Right ventricle myocardium inferior (tissue), 1 donor: Measurements from ENCODE around the gene DTNBP1. TPM values are rescaled to one million over a fixed set of nuclear protein-coding genes. Genes with fewer than 3 reads are reported as not detected.
A peak's percentile ranks its signal among the peaks of the same experiment; 100 is the strongest.

Source experiments
- ATAC-seq: fragments of 200-7000 bp; cut with Tn5 transposase; one replicate; pipeline ENCODE4 v1.9.1; 2020; ENCODE audit warnings: mild to moderate bottlenecking, moderate library complexity
- DNase-seq: peaks from one replicate; pipeline ENCODE4 v3.0.0; 2021; ENCODE audit errors: missing footprints
- intact Hi-C: fragments of 100-400 bp; cut with DNase I; formaldehyde crosslinking; loops from one replicate; pipeline ENCODE4 v1.11.0; 2022
- total RNA-seq: library from RNA; stranded (reverse); fragmentation: NEBNext Ultra II Directional; extraction: Animal tissue kit (Norgen Biotek cat#: 25700); gene quantifications from one replicate; pipeline ENCODE4 v1.2.1, GENCODE V29; 2021
- donor health status: DM: no; HTN: yes; CAD: no; lungs with severe emphysema.

Gene DTNBP1
- total RNA-seq, 1 donor from 2014 or later, result 21.0 TPM

- intact Hi-C loops, result loop anchor here (5.0 to 10.0 kb wide), 2 partner anchors 38 to 80 kb away; no protein-coding TSS in a partner anchor
- no peak for DNase-seq
- no peak for ATAC-seq
Observed at GRCh38 chr6:15484821-15485220, 178.0 kb downstream of the DTNBP1 start.

- DNase-seq (no peak), ATAC-seq (no peak)
- intact Hi-C loops, result loop anchor here (10.0 kb wide), 1 partner anchor 79 kb away; no protein-coding TSS in a partner anchor
Observed at GRCh38 chr6:15484140-15484539, 178.7 kb downstream of the DTNBP1 start.

- intact Hi-C loops, result loop anchor here (10.0 kb wide), 1 partner anchor 78 kb away; no protein-coding TSS in a partner anchor
- DNase-seq (no peak), ATAC-seq (no peak)
Observed at GRCh38 chr6:15483060-15483459, 179.8 kb downstream of the DTNBP1 start.

- DNase-seq, result no peak
- ATAC-seq, result no peak
- intact Hi-C loops, result loop anchor here (10.0 kb wide), 1 partner anchor 77 kb away; no protein-coding TSS in a partner anchor
Observed at GRCh38 chr6:15481390-15482291, 181.2 kb downstream of the DTNBP1 start.

- intact Hi-C loops, result loop anchor here (10.0 kb wide), 1 partner anchor 76 kb away; no protein-coding TSS in a partner anchor
- DNase-seq, result no peak
- no peak for ATAC-seq
Observed at GRCh38 chr6:15480525-15480924, 182.3 kb downstream of the DTNBP1 start.

- DNase-seq, result no peak
- intact Hi-C loops, result loop anchor here (10.0 kb wide), 1 partner anchor 75 kb away; no protein-coding TSS in a partner anchor
- peak; percentile 36 for ATAC-seq
Observed at GRCh38 chr6:15479761-15480160, 183.1 kb downstream of the DTNBP1 start.

GRCh38 chr6:15477746-15478145 lies 185.1 kb downstream of the DTNBP1 start:
- intact Hi-C loops, result no loop called here
- ATAC-seq (no peak), DNase-seq (no peak)

- peak; percentile 27 for ATAC-seq
- intact Hi-C loops, result no loop called here
- DNase-seq, result no peak
Observed at GRCh38 chr6:15476631-15477380, 186.0 kb downstream of the DTNBP1 start.

GRCh38 chr6:15475872-15476271 lies 187.0 kb downstream of the DTNBP1 start:
- intact Hi-C loops, result no loop called here

GRCh38 chr6:15475261-15475660 lies 187.6 kb downstream of the DTNBP1 start:
- no peak for DNase-seq
- ATAC-seq, result no peak
- intact Hi-C loops, result no loop called here

More at GRCh38 chr6:15475872-15476271, 187.0 kb downstream of the DTNBP1 start:
- ATAC-seq (no peak), DNase-seq (no peak)

GRCh38 chr6:15474196-15474595 lies 188.6 kb downstream of the DTNBP1 start:
- ATAC-seq (no peak), DNase-seq (no peak)
- intact Hi-C loops, result no loop called here

- DNase-seq (no peak), ATAC-seq (peak; percentile 78)
- intact Hi-C loops, result no loop called here
Observed at GRCh38 chr6:15473741-15474161, 189.1 kb downstream of the DTNBP1 start.

- no peak for DNase-seq
- intact Hi-C loops, result no loop called here
- no peak for ATAC-seq
Observed at GRCh38 chr6:15473174-15473573, 189.7 kb downstream of the DTNBP1 start.
